Loucy (cell line): ENCODE measurements around the gene CPAMD8.

Source experiments
- H2AFZ ChIP-seq: fragments of 200-600 bp; sonication (generic); 2 replicates; pipeline ENCODE4 v1.6.0; 2016; ENCODE audit warnings: antibody characterized with exemption, mild to moderate bottlenecking, low read length, moderate library complexity
- H3F3A ChIP-seq: fragments of 200-600 bp; 2 replicates; pipeline ENCODE4 v1.6.0; 2016; ENCODE audit warnings: antibody characterized with exemption, low read depth, mild to moderate bottlenecking
- H3K27me3 ChIP-seq: fragments of 200-600 bp; sonication (generic); 2 replicates; pipeline ENCODE4 v1.6.1; 2014; ENCODE audit warnings: low read length, mild to moderate bottlenecking; ENCODE audit not compliant: insufficient read depth, poor library complexity, severe bottlenecking
- H3K36me3 ChIP-seq: fragments of 200-600 bp; sonication (generic); 2 replicates; pipeline ENCODE4 v1.6.1; 2016; ENCODE audit warnings: low read length; ENCODE audit not compliant: insufficient read depth
- H3K4me1 ChIP-seq: fragments of 200-600 bp; sonication (generic); 2 replicates; pipeline ENCODE4 v1.5.1; 2014; ENCODE audit warnings: low read length, mild to moderate bottlenecking; ENCODE audit not compliant: insufficient read depth, poor library complexity, severe bottlenecking
- H3K4me2 ChIP-seq: fragments of 200-600 bp; sonication (generic); 2 replicates; pipeline ENCODE4 v1.6.0; 2014; ENCODE audit warnings: antibody characterized with exemption, low read length, low read depth, mild to moderate bottlenecking; ENCODE audit not compliant: poor library complexity, severe bottlenecking
- H3K4me3 ChIP-seq: fragments of 200-600 bp; sonication (generic); 2 replicates; pipeline ENCODE4 v1.5.1; 2014; ENCODE audit warnings: low read length, mild to moderate bottlenecking, mixed read lengths; ENCODE audit not compliant: poor library complexity, severe bottlenecking
- H3K79me2 ChIP-seq: fragments of 200-600 bp; sonication (generic); 2 replicates; pipeline ENCODE4 v1.6.1; 2014; ENCODE audit warnings: low read length; ENCODE audit not compliant: insufficient read depth
- H3K9ac ChIP-seq: fragments of 200-600 bp; sonication (generic); 2 replicates; pipeline ENCODE4 v1.6.0; 2014; ENCODE audit warnings: mild to moderate bottlenecking, low read depth, low read length, moderate library complexity; ENCODE audit not compliant: poor library complexity, severe bottlenecking
- H3K9me2 ChIP-seq: fragments of 200-600 bp; sonication (generic); replicated peaks from 2 replicates; pipeline ENCODE4 v1.6.1; 2016; ENCODE audit warnings: low read depth, low read length, mixed read lengths
- H3K9me3 ChIP-seq: fragments of 200-600 bp; sonication (generic); 2 replicates; pipeline ENCODE4 v1.6.1; 2014; ENCODE audit warnings: mild to moderate bottlenecking, antibody characterized with exemption, low read length, low read depth; ENCODE audit not compliant: insufficient read depth
- H4K20me1 ChIP-seq: fragments of 200-600 bp; sonication (generic); 2 replicates; pipeline ENCODE4 v1.6.0; 2014; ENCODE audit warnings: antibody characterized with exemption, low read length, mild to moderate bottlenecking; ENCODE audit not compliant: insufficient read depth, poor library complexity, severe bottlenecking
- CTCF ChIP-seq: fragments of 200-600 bp; sonication (generic); conservative IDR thresholded peaks from 2 replicates; pipeline ENCODE4 v1.5.1; 2014; ENCODE audit warnings: mild to moderate bottlenecking, antibody characterized with exemption, low read length
- EZH2phosphoT487 ChIP-seq: fragments of 200-600 bp; IDR thresholded peaks from 2 replicates; pipeline ENCODE4 v1.6.1; 2018; ENCODE audit warnings: antibody characterized with exemption, mild to moderate bottlenecking, moderate library complexity, borderline replicate concordance

CPAMD8 gene

GRCh38 chr19:17061691-17062090 lies 35.1 kb upstream of the CPAMD8 start:
- Histone ChIP-seq H3K9me3 (no peaks in the 10 kb centered on the region; the same call in 1 of the 2 replicates), H3K9ac (no peak overlapping the region), H3K4me2 (no peak overlapping the region), H3K4me3 (no peak overlapping the region), H3K36me3 (peaks cover 57% of the 10 kb centered on the region), H3K79me2 (peaks cover 50% of the 10 kb centered on the region), H3K4me1 (peaks cover 8% of the 10 kb centered on the region), H3F3A (no peaks in the 10 kb centered on the region), H4K20me1 (peaks cover 5% of the 10 kb centered on the region), H2AFZ (no peak overlapping the region), H3K9me2 (no peaks in the 10 kb centered on the region), H3K27me3 (no peaks in the 10 kb centered on the region)
- TF ChIP-seq EZH2phosphoT487 (no peak), CTCF (no peak)

GRCh38 chr19:17061205-17061604 lies 34.6 kb upstream of the CPAMD8 start:
- Histone ChIP-seq H3K4me2 (no peak overlapping the region), H3K36me3 (peaks cover 56% of the 10 kb centered on the region), H3K9me3 (no peaks in the 10 kb centered on the region; the same call in 1 of the 2 replicates), H3K27me3 (no peaks in the 10 kb centered on the region), H3F3A (no peaks in the 10 kb centered on the region), H3K4me3 (no peak overlapping the region), H2AFZ (no peak overlapping the region), H3K9me2 (no peaks in the 10 kb centered on the region), H3K79me2 (peaks cover 46% of the 10 kb centered on the region), H3K4me1 (peaks cover 8% of the 10 kb centered on the region), H3K9ac (no peak overlapping the region), H4K20me1 (peaks cover 5% of the 10 kb centered on the region)
- TF ChIP-seq CTCF, result no peak
- TF ChIP-seq EZH2phosphoT487, result no peak

GRCh38 chr19:17060802-17061201 lies 34.2 kb upstream of the CPAMD8 start:
- Histone ChIP-seq H3K9me2 (no peaks in the 10 kb centered on the region), H3K9me3 (no peaks in the 10 kb centered on the region; the same call in 1 of the 2 replicates), H3K79me2 (peaks cover 42% of the 10 kb centered on the region), H3K4me1 (peaks cover 8% of the 10 kb centered on the region), H4K20me1 (peaks cover 5% of the 10 kb centered on the region), H3K27me3 (no peaks in the 10 kb centered on the region), H2AFZ (no peak overlapping the region), H3K36me3 (peaks cover 58% of the 10 kb centered on the region), H3K9ac (no peak overlapping the region), H3K4me2 (no peak overlapping the region), H3F3A (no peaks in the 10 kb centered on the region), H3K4me3 (no peak overlapping the region)
- TF ChIP-seq CTCF (no peak), EZH2phosphoT487 (no peak)
